HepG2 (cell line): ENCODE data around the gene REELD1. TPM values are rescaled to one million over a fixed set of nuclear protein-coding genes. Genes with fewer than 3 reads are reported as not detected.

Experiments used
- GTF2F1 ChIP-seq: fragments of 150-350 bp; IDR thresholded peaks from 2 replicates; pipeline ENCODE4 v1.6.1; 2014; ENCODE audit warnings: low read length
- IRF1 ChIP-seq: sonication (generic); formaldehyde crosslinking; IDR thresholded peaks from 2 replicates; pipeline ENCODE4 v1.4.0; 2020; ENCODE audit warnings: low read depth, mild to moderate bottlenecking, missing genetic modification reagents
- RBM39 ChIP-seq: fragments of 200-400 bp; formaldehyde crosslinking; IDR thresholded peaks from one replicate; pipeline ENCODE4 v1.6.1; 2018; ENCODE audit warnings: antibody characterized with exemption, mild to moderate bottlenecking, low read depth, low read length; ENCODE audit not compliant: poor library complexity, severe bottlenecking
- TSC22D2 ChIP-seq: sonication (generic); formaldehyde crosslinking; IDR thresholded peaks from 2 replicates; pipeline ENCODE4 v1.5.1; 2020; ENCODE audit warnings: missing genetic modification reagents, mild to moderate bottlenecking, borderline replicate concordance
- ZBTB33 ChIP-seq: sonication (generic); formaldehyde crosslinking; IDR thresholded peaks from 2 replicates; pipeline ENCODE4 v1.4.0; 2020; ENCODE audit warnings: missing genetic modification reagents
- ZHX1 ChIP-seq: sonication (generic); formaldehyde crosslinking; IDR thresholded peaks from 2 replicates; pipeline ENCODE4 v1.8.1; 2022; ENCODE audit warnings: low read depth, mild to moderate bottlenecking, missing genetic modification reagents
- ZNF326 ChIP-seq: sonication (generic); formaldehyde crosslinking; IDR thresholded peaks from 2 replicates; pipeline ENCODE4 v1.4.0; 2020; ENCODE audit warnings: missing genetic modification reagents, borderline replicate concordance
- polyA plus RNA-seq, 8 experiments: library from polyadenylated mRNA; depleted of rRNA in 3 of 8; stranded (reverse) in 7 of 8; unstranded in 1 of 8; fragments of >200 nt; fragmentation: Illumina TruSeq in 4 of 8; extraction: Trizol in 4 of 8; gene quantifications; 2 replicates each; pipeline versions ENCODE4 v1.2.1 to v1.2.3, GENCODE V29; 2011 to 2016; ENCODE audit warnings: low read depth in 4 of 8, missing spikeins in 1 of 8, mixed read lengths in 1 of 8; ENCODE audit not compliant: insufficient read depth in 1 of 8
- total RNA-seq, 5 experiments: library from RNA; depleted of rRNA; stranded (reverse); fragments of >200 nt; fragmentation: Illumina TruSeq; extraction: Trizol; gene quantifications; 2 replicates each; pipeline ENCODE4 v1.2.3, GENCODE V29; 2016; ENCODE audit warnings: low read depth in 1 of 5
- TF ChIP-seq, protein P1 (sequence below): sonication (generic); formaldehyde crosslinking; IDR thresholded peaks from 2 replicates; pipeline ENCODE4 v1.9.0; 2021; ENCODE audit warnings: missing genetic modification reagents, mild to moderate bottlenecking, borderline replicate concordance
- TF ChIP-seq, protein P2 (sequence below): sonication (generic); formaldehyde crosslinking; IDR thresholded peaks from 2 replicates; pipeline ENCODE4 v1.4.0; 2020; ENCODE audit warnings: missing genetic modification reagents, mild to moderate bottlenecking, borderline replicate concordance
- TF ChIP-seq, protein P3 (sequence below): sonication (generic); formaldehyde crosslinking; IDR thresholded peaks from 2 replicates; pipeline ENCODE4 v1.4.0; 2020; ENCODE audit warnings: missing genetic modification reagents, borderline replicate concordance

Gene REELD1
- total and polyA plus RNA-seq, 2 of the 13 experiments (the other 11 are each of a cell fraction or from before 2014, with no cell fraction given): 0.04 to 0.26 TPM

GRCh38 chr4:146175541-146176453 lies 38.5 kb upstream of the REELD1 start, which contains the start of gene LSM6 (continued):
- TF ChIP-seq ZBTB33 (CRISPR knock-in tag): no peak
- TF ChIP-seq GTF2F1: no peak
- TF ChIP-seq, protein P1, sequence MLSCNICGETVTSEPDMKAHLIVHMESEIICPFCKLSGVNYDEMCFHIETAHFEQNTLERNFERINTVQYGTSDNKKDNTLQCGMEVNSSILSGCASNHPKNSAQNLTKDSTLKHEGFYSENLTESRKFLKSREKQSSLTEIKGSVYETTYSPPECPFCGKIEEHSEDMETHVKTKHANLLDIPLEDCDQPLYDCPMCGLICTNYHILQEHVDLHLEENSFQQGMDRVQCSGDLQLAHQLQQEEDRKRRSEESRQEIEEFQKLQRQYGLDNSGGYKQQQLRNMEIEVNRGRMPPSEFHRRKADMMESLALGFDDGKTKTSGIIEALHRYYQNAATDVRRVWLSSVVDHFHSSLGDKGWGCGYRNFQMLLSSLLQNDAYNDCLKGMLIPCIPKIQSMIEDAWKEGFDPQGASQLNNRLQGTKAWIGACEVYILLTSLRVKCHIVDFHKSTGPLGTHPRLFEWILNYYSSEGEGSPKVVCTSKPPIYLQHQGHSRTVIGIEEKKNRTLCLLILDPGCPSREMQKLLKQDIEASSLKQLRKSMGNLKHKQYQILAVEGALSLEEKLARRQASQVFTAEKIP: no peak
- no peak for TF ChIP-seq TSC22D2 (CRISPR knock-in tag)
- TF ChIP-seq, protein P2, sequence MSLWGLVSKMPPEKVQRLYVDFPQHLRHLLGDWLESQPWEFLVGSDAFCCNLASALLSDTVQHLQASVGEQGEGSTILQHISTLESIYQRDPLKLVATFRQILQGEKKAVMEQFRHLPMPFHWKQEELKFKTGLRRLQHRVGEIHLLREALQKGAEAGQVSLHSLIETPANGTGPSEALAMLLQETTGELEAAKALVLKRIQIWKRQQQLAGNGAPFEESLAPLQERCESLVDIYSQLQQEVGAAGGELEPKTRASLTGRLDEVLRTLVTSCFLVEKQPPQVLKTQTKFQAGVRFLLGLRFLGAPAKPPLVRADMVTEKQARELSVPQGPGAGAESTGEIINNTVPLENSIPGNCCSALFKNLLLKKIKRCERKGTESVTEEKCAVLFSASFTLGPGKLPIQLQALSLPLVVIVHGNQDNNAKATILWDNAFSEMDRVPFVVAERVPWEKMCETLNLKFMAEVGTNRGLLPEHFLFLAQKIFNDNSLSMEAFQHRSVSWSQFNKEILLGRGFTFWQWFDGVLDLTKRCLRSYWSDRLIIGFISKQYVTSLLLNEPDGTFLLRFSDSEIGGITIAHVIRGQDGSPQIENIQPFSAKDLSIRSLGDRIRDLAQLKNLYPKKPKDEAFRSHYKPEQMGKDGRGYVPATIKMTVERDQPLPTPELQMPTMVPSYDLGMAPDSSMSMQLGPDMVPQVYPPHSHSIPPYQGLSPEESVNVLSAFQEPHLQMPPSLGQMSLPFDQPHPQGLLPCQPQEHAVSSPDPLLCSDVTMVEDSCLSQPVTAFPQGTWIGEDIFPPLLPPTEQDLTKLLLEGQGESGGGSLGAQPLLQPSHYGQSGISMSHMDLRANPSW: peak; percentile 63; the same call in 1 of the 2 replicates
- TF ChIP-seq ZHX1 (CRISPR knock-in tag): 0 out of 2 replicates have a peak, but pooled peaks have one; percentile 21
- TF ChIP-seq ZNF326 (CRISPR knock-in tag): no peak
- TF ChIP-seq, protein P3, sequence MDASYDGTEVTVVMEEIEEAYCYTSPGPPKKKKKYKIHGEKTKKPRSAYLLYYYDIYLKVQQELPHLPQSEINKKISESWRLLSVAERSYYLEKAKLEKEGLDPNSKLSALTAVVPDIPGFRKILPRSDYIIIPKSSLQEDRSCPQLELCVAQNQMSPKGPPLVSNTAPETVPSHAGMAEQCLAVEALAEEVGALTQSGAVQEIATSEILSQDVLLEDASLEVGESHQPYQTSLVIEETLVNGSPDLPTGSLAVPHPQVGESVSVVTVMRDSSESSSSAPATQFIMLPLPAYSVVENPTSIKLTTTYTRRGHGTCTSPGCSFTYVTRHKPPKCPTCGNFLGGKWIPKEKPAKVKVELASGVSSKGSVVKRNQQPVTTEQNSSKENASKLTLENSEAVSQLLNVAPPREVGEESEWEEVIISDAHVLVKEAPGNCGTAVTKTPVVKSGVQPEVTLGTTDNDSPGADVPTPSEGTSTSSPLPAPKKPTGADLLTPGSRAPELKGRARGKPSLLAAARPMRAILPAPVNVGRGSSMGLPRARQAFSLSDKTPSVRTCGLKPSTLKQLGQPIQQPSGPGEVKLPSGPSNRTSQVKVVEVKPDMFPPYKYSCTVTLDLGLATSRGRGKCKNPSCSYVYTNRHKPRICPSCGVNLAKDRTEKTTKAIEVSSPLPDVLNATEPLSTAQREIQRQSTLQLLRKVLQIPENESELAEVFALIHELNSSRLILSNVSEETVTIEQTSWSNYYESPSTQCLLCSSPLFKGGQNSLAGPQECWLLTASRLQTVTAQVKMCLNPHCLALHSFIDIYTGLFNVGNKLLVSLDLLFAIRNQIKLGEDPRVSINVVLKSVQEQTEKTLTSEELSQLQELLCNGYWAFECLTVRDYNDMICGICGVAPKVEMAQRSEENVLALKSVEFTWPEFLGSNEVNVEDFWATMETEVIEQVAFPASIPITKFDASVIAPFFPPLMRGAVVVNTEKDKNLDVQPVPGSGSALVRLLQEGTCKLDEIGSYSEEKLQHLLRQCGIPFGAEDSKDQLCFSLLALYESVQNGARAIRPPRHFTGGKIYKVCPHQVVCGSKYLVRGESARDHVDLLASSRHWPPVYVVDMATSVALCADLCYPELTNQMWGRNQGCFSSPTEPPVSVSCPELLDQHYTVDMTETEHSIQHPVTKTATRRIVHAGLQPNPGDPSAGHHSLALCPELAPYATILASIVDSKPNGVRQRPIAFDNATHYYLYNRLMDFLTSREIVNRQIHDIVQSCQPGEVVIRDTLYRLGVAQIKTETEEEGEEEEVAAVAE (CRISPR knock-in tag): no peak
- 0 out of 2 replicates have a peak, but pooled peaks have one; percentile 59 for TF ChIP-seq IRF1 (CRISPR knock-in tag)
- peak; percentile 65 for TF ChIP-seq RBM39
